ENCODE results near the gene MYADML2. TPM values are rescaled to one million over a fixed set of nuclear protein-coding genes. Genes with fewer than 3 reads are reported as not detected.

Gene MYADML2
- total and polyA plus RNA-seq, 10 of the 15 experiments (the other 5 are each of a cell fraction or from before 2014, with no cell fraction given), result not detected

DNA sequence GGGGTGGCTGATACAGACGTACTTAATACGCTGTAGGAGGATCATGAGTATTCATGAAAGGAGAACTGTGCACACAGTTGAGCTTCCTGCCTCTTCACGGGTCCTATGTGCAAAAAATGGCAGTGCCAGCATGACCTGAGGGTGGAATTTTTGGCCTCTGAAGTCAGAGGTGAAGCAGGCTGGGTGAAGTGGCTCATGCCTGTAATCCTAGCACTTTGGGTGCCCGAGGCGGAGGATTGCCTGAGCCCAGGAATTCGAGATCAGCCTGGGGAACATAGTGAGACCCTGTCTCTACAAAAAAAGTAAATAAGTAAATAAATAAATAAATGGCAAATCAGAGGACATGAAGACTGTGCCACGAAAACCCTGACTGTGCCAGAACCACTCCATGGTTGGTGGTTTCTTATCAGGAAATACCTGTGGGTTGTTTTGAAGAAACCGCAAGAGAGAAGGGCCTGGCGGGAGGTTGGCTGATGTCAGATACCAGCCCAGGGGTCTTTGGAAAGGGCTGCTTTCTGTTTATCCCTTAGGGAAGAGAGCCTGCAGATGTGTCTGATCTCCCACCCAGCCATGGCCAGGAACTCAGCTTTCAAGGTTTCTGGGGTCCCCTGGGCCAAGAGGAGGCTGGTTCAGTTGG, 33.8 kb upstream of the MYADML2 start (continued):
- TF ChIP-seq SREBF1 (IDR thresholded peaks at IDR 0.05; ENCODE audit: low read length) (no peak), SIX5 (IDR thresholded peaks at IDR 0.05; ENCODE audit: low read depth, low read length, severe bottlenecking) (no peak), BMI1 (IDR thresholded peaks at IDR 0.05; ENCODE audit: borderline replicate concordance) (no peak), YY1 (IDR thresholded peaks at IDR 0.05; ENCODE audit: low read depth, low read length) (no peak), SIN3A (IDR thresholded peaks at IDR 0.05; ENCODE audit: low read depth, low read length) (no peak), MTA3 (IDR thresholded peaks at IDR 0.05; ENCODE audit: borderline replicate concordance, low read length) (no peak)

DNA sequence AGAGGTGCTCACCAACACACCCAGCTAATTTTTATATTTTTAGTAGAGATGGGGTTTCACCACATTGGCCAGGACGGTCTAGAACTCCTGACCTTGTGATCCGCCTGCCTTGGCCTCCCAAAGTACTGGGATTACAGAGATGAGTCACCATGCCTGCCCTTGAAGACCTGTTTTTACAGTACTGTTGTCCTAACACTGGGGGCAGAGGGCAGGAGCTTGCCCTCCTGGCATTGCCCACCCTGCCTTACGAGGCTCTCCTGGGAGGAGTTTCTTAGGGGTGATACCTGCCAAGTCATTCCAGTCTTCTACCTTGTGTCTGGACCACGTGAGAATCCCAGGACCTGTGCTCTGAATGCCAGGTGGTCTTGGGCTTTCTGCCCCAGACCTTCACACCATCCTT, 33.1 kb upstream of the MYADML2 start:
- ChIA-PET SMC1A (ENCODE audit: uncharacterized antibody, unreplicated experiment) (interaction anchor here (0.6 kb wide), 1 partner anchor 375 kb away, joined by 4 read pairs; no protein-coding TSS in a partner anchor), RAD21 (ENCODE audit: unreplicated experiment) (no interaction called here), POLR2A (no interaction called here), CTCF (no interaction called here)
- Histone ChIP-seq H3K27ac (ENCODE audit: control insufficient read depth, insufficient read depth) (no peak overlapping the region), H2AFZ (ENCODE audit: control insufficient read depth, low read depth, low read length) (no peak overlapping the region), H3K27me3 (replicated peaks in 1 of 2; ENCODE audit: control insufficient read depth in 2 of 2, insufficient read depth in 2 of 2, low read length in 1 of 2) (no peaks in the 10 kb centered on the region), H4K20me1 (ENCODE audit: control insufficient read depth, insufficient read depth) (no peaks in the 10 kb centered on the region), H3K4me1 (ENCODE audit: control insufficient read depth, insufficient read depth, low read length) (peaks cover 14% of the 10 kb centered on the region), H3K79me2 (ENCODE audit: control insufficient read depth, insufficient read depth, low read length) (no peaks in the 10 kb centered on the region; the same call in 1 of the 2 replicates), H3K36me3 (ENCODE audit: control insufficient read depth in 2 of 2, insufficient read depth in 2 of 2, low read length in 1 of 2) (peaks cover 0 to 6% of the 10 kb centered on the region in 2 experiments; a peak in 3 of 4 replicates), H3K9me3 (replicated peaks; ENCODE audit: control insufficient read depth, insufficient read depth, low read length) (no peaks in the 10 kb centered on the region), H3K4me3 (no peak overlapping the region), H3K4me2 (ENCODE audit: control insufficient read depth, insufficient read depth) (no peak overlapping the region), H3K9ac (ENCODE audit: control insufficient read depth, insufficient read depth, low read length) (no peak overlapping the region)
- ATAC-seq (no peak), DNase-seq (ENCODE audit: low read depth, low spot score) (no peak), FAIRE-seq (no peak)
- intact Hi-C loops (cut with micrococcal nuclease; ENCODE audit: unreplicated experiment) (no loop called here), in situ Hi-C loops (cut with MboI) (no loop called here)
- BruUV-seq (replicated peaks), result no TSS peak
- 75% methylated on average over 4 of the region's 4 CpGs for WGBS (ENCODE audit: insufficient coverage, insufficient replicate concordance, low lambda C conversion rate, missing lambda C conversion rate)
- TF ChIP-seq LARP7 (IDR thresholded peaks at IDR 0.05), result no peak
- no peak for TF ChIP-seq POLR2AphosphoS2 (IDR thresholded peaks at IDR 0.05; ENCODE audit: low read depth, low read length)
- TF ChIP-seq HDAC2 (IDR thresholded peaks at IDR 0.05), result no peak
- TF ChIP-seq, protein P1, sequence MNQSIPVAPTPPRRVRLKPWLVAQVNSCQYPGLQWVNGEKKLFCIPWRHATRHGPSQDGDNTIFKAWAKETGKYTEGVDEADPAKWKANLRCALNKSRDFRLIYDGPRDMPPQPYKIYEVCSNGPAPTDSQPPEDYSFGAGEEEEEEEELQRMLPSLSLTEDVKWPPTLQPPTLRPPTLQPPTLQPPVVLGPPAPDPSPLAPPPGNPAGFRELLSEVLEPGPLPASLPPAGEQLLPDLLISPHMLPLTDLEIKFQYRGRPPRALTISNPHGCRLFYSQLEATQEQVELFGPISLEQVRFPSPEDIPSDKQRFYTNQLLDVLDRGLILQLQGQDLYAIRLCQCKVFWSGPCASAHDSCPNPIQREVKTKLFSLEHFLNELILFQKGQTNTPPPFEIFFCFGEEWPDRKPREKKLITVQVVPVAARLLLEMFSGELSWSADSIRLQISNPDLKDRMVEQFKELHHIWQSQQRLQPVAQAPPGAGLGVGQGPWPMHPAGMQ (IDR thresholded peaks at IDR 0.05; ENCODE audit: borderline replicate concordance), result no peak
- no peak for TF ChIP-seq ZNF217 (IDR thresholded peaks at IDR 0.05)
- TF ChIP-seq DPF2 (IDR thresholded peaks at IDR 0.05), result no peak
- no peak for TF ChIP-seq ZNF24 (IDR thresholded peaks at IDR 0.05)
- TF ChIP-seq SMAD1 (IDR thresholded peaks at IDR 0.05; ENCODE audit: low read depth, partially characterized antibody), result no peak
- no peak for TF ChIP-seq ZNF207 (IDR thresholded peaks at IDR 0.05; ENCODE audit: borderline replicate concordance)
- TF ChIP-seq, protein P2, sequence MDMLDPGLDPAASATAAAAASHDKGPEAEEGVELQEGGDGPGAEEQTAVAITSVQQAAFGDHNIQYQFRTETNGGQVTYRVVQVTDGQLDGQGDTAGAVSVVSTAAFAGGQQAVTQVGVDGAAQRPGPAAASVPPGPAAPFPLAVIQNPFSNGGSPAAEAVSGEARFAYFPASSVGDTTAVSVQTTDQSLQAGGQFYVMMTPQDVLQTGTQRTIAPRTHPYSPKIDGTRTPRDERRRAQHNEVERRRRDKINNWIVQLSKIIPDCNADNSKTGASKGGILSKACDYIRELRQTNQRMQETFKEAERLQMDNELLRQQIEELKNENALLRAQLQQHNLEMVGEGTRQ (IDR thresholded peaks at IDR 0.05; ENCODE audit: borderline replicate concordance, low read depth, low read length), result no peak
- TF ChIP-seq NFIC (IDR thresholded peaks at IDR 0.05; ENCODE audit: low read depth, low read length), result no peak
- TF ChIP-seq RBBP5 (conservative IDR thresholded peaks at IDR 0.05), result no peak
- TF ChIP-seq NR2C1 (IDR thresholded peaks at IDR 0.05), result no peak
- TF ChIP-seq CBX3 (IDR thresholded peaks at IDR 0.05; ENCODE audit: borderline replicate concordance, low read depth), result no peak
- TF ChIP-seq, protein P3, sequence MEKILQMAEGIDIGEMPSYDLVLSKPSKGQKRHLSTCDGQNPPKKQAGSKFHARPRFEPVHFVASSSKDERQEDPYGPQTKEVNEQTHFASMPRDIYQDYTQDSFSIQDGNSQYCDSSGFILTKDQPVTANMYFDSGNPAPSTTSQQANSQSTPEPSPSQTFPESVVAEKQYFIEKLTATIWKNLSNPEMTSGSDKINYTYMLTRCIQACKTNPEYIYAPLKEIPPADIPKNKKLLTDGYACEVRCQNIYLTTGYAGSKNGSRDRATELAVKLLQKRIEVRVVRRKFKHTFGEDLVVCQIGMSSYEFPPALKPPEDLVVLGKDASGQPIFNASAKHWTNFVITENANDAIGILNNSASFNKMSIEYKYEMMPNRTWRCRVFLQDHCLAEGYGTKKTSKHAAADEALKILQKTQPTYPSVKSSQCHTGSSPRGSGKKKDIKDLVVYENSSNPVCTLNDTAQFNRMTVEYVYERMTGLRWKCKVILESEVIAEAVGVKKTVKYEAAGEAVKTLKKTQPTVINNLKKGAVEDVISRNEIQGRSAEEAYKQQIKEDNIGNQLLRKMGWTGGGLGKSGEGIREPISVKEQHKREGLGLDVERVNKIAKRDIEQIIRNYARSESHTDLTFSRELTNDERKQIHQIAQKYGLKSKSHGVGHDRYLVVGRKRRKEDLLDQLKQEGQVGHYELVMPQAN (conservative IDR thresholded peaks at IDR 0.05), result no peak
- TF ChIP-seq MEF2A (IDR thresholded peaks at IDR 0.05; ENCODE audit: insufficient read depth, low read depth, low read length), result no peak
- TF ChIP-seq TARDBP (IDR thresholded peaks at IDR 0.05; ENCODE audit: borderline replicate concordance), result no peak

Data from GM12878 (cell line).